NK-92 (cell line): Measurements from ENCODE around the gene PLIN1.

Experiments
- DNase-seq: peaks from one replicate; lab custom pipeline; 2025; ENCODE audit not compliant: unreplicated experiment; lab: John Stamatoyannopoulos, UW

PLIN1 gene

GRCh38 chr15:89672221-89673164, 6.7 kb downstream of the PLIN1 start:
- no peak for DNase-seq

DNA sequence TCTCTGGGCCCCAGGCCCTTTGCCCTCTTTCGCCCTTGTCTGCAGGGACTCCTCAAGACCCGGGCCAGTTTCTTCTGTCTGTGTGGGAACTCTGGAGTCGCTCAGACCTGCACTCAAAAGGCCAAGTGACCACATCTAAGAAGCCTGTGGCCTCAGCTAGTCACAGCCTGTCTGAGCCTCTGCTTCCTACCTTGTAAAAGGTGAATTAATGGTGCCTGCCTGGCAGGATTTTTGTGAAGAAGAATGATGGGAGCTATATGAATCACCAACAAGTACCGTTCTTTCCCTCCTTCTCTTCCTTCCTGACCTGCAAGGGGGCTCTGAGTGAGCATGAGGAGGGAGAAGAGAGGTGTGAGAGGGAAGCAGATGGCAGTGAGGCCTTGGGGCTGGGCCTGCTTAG, 7.5 kb downstream of the PLIN1 start:
- no peak for DNase-seq

GRCh38 chr15:89670971-89671560, 8.1 kb downstream of the PLIN1 start:
- no peak for DNase-seq

GRCh38 chr15:89669941-89670340, 9.2 kb downstream of the PLIN1 start:
- DNase-seq = no peak

DNA sequence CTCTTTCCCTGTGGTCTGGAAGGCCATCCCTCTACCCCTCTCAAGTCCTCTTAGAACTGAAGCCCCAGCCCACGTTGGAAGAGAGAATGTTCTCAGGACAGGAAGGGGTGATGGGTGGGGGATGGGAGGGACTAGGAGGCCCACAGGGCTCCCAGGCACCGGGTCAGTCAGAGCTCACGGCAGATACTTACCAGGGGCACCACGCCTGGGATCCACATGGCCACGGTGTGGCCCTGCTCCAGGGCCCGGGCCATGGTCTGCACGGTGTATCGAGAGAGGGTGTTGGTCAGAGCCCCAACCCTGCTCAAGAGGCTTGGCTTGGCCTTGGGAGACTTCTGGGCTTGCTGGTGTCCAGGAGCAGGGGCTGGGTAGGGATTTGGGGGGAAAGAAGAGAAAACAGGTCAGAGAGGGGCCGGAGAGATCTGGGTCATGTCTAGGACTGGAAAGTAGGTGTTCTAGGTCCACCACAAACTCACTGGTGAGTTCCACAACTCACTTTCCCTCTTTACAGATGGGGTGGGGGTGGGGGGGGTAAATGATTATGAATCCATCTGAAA, 9.8 kb downstream of the PLIN1 start:
- no peak for DNase-seq

- no peak for DNase-seq
These were observed 11.0 kb downstream of the PLIN1 start for GRCh38 chr15:89668171-89668570.

DNA sequence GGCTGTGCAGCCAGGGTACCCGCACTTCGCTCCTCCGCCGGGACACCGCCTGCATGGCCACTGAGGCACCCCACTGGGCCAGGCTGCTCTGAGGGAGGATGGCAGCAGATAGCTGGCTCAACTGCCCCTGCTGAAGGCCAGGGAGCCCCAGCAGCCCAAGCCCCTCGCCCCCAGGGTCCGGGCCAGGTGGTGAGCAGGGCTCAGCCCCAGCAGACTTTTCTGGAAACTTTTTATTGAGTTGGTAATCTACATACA, 11.5 kb downstream of the PLIN1 start:
- no peak for DNase-seq

DNA sequence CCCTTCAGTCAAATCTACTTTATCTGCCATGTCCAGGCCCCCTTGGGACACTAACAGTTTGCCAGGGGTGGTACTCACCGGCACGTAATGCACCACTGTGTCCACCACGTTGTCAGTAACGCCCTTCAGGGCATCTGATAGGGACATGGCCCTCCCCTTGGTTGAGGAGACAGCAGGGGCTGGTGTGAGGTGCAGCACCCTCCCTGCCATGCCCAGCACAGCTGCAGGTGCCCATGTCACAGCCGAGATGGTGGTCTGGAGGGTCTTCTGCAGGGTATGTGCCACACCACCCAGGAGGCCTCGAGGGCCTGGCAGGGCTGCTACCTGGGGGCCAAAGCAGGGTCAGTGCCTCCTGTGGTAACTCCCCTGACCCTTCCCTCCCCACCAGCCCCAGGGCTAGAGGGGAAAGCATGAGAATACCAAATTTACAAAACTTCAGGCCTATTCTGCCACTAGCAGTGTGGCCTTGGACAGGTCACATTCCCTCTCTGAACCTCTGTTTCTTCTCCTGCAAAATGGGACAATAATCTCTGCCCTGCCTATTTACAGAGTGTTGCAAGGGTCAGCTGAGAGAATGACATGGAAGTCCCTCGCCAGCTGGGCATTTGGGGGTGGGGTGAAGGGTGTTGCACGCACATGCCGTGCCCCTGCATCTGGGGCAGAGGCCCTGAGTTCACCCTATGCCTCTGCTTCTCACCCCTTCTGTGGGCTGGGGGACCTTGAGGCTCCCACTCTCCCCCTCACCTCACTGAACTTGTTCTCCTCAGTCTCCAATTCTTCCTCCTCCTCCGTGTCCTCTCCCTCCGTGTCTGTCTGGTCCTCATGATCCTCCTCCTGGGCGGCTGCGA, 12.1 kb downstream of the PLIN1 start:
- DNase-seq = no peak

DNA sequence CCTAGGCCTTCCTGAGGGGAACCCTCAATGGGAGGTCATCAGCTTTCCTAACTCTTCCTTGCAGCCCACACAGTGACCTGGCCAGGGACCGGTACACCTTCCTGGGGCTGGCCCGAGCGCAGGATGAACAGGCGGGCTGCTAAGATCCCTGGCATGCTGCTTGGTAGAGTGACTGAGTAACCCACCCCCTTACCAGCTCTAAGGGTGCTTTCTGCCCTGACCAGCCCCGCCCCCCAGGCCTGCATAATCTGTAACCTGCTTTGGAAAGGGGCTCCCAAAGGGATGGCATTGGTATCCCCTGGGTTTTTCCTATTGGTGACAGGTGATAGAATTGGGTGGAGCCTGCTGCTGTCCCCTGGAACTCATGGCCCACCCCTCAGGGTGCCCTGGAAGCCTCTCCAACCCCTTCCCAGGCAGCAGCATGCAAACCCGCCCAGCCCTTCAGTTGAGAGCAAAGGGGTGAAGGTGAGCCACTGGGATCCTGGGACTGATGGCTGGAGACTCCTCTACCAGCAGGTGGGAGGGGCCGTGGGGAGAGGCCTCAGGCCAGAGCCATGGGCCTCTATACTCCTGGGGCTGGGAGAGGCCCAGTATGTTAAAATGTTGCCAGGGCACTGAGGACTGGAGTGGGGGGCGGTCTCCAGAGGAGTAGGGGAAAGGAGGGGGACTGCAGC, 12.8 kb downstream of the PLIN1 start:
- no peak for DNase-seq

DNA sequence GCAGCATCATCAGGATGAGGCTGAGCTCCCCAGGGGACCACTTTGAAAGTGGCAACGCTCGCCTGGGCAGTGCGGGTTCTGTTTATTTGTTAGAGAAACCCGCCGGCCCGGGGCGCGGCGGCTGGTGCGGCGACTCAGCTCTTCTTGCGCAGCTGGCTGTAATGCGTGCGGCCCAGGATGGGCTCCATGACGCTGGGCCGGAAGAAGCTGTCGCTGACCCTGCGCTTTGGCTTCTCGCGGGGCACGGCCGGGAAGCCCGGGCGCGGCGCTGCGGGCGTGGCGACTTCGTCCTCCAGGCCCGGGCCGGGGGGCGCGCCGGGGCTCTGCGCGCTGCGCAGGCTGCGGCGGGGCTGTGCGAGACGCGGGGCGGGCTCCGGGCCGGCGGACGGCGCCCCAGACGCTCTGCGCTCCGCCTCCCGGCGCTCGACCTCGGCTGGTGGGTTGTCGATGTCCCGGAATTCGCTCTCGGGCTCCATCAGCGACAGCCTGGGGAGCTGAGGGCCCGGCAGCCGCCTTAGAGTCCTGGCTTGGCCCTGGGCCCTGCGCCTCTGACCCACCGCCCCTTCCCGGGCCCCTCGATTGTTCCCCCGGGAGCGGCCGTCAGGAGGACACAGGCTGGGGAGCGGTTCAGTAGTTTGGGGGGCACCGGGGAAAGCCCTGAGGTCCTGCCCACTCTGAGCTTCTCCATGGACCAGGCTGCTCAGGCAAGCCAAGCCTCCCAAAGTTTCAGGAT, 13.6 kb downstream of the PLIN1 start:
- DNase-seq = no peak

DNA sequence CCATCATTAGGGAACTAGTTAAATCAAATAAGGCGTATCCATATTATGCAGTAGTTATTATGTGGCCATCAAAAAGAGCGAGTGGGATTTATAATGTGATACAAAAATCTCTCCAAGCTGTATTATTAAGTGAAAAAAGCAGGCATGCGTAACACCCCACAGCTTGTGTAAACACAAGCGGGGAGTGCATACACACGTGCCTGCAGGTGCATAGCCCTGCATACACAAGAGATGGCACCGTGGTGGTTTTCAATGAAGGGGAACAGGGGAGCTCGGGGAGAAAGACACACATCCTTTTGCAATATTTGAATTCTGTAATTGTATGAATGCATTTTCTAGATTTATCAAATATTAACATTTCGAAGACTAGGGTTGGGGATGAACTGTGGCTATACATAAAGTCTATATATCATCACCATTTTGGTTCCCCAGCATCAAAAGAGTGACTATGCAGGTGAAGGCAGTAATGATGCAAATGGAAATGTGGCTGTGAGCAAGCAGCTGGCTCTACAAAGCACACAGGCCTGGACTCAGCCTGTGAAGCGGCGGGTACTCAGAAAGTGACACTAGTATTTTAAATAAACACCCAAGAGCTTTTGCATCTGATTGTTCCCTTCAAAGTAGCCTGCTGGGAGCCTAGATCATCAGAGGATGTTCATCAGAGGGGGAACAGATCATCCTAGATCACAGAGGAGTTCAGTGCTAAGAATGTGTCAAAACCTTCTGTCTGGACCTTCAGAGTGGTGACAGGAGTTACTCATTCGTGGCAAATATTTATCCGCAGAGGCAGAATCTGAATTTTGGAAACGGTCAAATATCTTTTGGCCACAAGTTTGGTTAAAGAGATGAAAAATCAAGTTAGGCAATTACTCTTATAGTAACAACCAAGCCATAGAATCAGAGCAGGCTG, 14.5 kb downstream of the PLIN1 start:
- DNase-seq = no peak

DNA sequence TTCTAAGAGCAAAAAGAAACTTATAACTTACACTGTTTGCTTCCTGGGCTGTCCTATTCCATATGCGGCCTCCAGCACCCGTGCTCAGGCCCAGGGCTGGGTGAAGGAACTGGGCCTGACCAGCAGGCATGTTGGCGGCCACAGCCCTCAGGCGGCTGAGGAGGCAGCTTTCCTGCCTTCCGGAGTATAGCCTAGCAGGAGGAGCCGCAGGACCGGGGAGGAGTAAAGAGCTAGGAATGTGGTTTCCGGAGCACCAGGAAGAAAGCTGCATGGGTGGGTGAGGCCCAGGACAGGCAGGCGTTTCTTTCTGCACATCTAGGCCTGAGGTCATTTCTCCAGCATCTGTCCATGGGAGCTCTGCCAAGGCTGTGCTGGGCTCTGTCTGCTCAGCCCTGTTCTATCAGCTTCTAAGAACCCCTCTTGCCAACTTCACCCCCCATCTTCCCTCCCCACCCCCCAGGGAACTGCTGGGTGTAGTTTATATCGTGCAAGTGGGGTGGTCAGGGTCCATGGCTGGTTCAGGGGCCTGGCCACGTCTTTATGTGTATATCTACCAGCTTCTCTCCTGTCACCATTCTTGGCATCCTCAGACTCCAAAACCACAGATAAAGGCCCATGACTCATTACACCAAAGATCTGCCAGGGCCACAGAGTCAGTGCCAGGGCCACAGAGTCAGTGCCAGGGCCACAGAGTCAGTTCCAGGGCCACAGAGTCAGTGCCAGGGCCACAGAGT, 16.1 kb downstream of the PLIN1 start:
- DNase-seq = no peak

GRCh38 chr15:89660556-89660955, 18.6 kb downstream of the PLIN1 start:
- DNase-seq = no peak

DNA sequence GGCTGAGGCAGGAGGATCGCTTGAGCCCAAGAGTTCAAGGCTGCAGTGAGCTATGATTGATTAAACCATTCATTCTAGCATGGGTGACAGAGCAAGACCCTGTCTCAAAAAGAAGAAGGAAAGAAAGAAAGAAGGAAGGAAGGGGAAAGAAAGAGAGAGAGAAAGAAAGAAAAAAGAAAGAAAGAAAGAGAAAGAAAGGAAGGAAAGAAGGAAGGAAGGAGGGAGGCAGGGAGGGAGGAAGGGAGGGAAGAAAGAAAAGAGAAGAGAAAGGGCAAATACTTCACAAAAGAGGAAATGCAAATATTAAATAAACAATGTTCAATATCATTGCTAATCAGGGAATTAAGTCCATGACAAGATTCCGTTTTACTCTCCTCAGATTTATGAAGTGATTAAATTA, 19.9 kb downstream of the PLIN1 start:
- no peak for DNase-seq

GRCh38 chr15:89657686-89658200, 21.4 kb downstream of the PLIN1 start:
- DNase-seq = no peak

DNA sequence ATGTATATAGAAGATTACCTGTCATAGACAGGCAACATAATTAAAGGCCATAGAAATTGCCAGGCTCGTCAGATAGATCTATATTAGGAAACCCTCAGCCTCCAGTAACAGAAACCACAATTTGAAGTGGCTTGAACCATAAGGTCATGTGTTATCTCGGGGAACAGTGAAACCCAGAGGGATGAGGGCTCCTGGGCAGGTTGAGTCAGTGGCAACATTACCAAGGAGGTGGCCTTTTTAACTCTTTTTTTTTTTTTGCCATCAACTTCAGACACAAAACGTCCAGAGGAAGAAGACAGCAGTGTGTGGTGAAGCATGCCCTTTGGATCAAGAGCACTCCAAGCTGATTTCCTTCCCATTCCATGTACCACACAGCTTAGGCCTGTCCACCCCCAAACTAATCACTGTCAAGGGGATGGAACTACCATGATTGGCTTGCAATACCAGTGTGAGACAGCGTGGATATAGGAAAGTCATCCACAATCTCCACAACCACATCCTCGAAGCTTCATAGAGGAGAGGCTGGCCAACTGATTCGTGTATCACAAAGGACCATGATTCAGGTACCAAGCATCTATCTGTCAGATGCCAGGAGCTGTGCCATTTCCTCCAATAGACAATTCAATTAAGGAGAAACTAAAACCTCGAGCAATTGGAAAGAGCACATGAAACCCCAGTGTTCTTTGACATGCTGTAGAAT, 22.9 kb downstream of the PLIN1 start:
- no peak for DNase-seq

DNA sequence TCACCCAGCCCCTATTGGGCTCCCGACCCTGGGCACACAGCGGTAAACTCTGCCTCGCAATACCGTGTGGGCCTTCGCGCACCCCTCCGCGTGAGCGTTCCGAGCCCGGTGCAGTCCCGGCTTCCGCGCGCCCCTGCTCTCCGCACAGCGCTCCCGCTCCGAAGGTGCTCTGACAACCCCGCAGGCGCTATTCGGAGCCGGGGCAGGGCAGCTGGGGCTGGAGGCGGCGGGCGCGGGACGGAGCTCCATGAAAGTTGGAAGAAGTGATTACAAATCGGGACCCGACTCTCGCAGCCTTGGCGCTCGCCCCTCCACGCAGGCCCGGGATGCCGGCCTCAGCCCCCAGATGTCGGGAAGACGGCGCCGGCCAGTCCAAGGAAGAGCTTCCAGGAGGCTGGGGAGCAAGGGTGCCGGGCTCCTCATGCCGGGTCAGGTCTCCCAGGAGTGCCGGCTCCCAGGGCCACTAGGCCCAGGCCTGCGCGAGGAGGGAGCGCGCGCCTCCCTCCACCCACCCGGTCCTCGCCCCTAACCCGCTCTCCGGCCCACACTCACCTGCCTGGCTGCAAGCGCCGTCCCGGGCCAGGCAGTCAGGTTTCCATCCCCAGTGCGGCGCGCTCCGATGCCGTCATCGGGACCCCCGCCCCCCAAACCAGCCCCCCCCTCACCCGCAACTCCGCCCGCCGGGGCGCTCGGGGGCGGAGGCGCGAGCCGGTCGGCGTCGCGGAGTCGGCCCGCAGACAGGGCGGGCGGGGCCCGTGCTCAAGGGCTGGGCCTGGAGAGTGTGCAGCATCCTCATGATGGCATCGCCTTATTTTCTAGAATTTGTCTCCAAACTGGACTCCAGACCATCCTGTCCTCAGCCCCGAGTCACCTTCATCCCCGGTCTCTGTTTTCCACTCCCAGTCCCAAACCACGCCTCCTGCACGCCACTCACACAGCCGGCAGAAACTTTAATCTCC, 24.0 kb downstream of the PLIN1 start, which contains the start of gene KIF7:
Gene KIF7, minus strand, starts transcription at position 621 of the 959 bp plus-strand sequence. CDS start 2,537 bp downstream, outside the sequence.
- DNase-seq = no peak
